ENCODE results near the gene LIPJ. TPM values are rescaled to one million over a fixed set of nuclear protein-coding genes. Genes with fewer than 3 reads are reported as not detected.

LIPJ gene
- total RNA-seq, 1 experiment from 2014 or later, result not detected

DNA sequence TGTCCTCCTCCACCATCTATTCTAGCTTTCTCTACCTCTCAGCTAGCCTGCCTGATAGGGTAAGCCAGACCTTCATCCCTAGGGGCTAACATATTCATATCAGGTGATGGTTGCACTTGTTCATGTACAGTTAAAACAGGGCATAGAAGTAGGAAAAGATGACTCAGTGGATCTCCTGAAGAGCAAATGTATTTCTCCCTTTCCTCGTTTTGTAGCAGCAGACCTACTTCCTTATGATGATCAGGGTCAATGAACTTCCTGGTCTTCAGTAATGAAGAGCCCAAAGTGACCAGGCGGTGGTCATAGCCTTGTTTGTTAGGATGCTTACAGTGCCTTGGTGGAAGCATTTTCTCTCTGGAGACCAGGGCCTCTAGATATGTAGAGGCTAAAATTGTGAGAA is 6.3 kb downstream of the LIPJ start:
- Histone ChIP-seq H4K5ac (ENCODE audit: insufficient read length, low read depth, low read length) (no peak overlapping the region), H3K27ac (ENCODE audit: insufficient read length, low read depth, low read length) (no peak overlapping the region), H3K4me1 (ENCODE audit: insufficient read depth, low read length) (no peaks in the 10 kb centered on the region), H4K20me1 (ENCODE audit: control insufficient read depth, insufficient read depth, insufficient read length) (no peaks in the 10 kb centered on the region), H3K23me2 (ENCODE audit: insufficient read length, low read depth, low read length, poor library complexity, severe bottlenecking) (no peaks in the 10 kb centered on the region), H3K56ac (ENCODE audit: insufficient read length, low read depth, low read length) (no peak overlapping the region), H3T11ph (ENCODE audit: low read length) (no peak overlapping the region), H2BK20ac (ENCODE audit: low read depth, low read length, poor library complexity, severe bottlenecking) (no peak overlapping the region), H2AFZ (ENCODE audit: low read length) (no peak overlapping the region), H3K4ac (ENCODE audit: low read depth, low read length) (no peak overlapping the region), H2AK5ac (ENCODE audit: insufficient read length, low read length) (no peak overlapping the region), H3K23ac (ENCODE audit: insufficient read length, low read depth, low read length) (no peak overlapping the region), H2BK5ac (ENCODE audit: insufficient read length, low read length) (no peak overlapping the region), H3K14ac (ENCODE audit: insufficient read depth, low read length) (no peak overlapping the region), H3K4me2 (ENCODE audit: insufficient read depth, insufficient read length, low read length) (no peak overlapping the region), H3K79me2 (ENCODE audit: insufficient read depth, low read length) (no peaks in the 10 kb centered on the region), H2BK120ac (ENCODE audit: low read depth, low read length, poor library complexity, severe bottlenecking) (no peak overlapping the region), H3K79me1 (ENCODE audit: insufficient read depth, low read depth, low read length, poor library complexity, severe bottlenecking) (no peaks in the 10 kb centered on the region), H3K27me3 (ENCODE audit: insufficient read depth, low read length) (no peaks in the 10 kb centered on the region), H2BK15ac (ENCODE audit: low read depth, low read length) (no peak overlapping the region), H2BK12ac (ENCODE audit: insufficient read length, low read depth, low read length) (no peak overlapping the region), H3K9me3 (ENCODE audit: control insufficient read depth, low read depth, low read length) (no peaks in the 10 kb centered on the region), H4K8ac (replicated peaks; ENCODE audit: insufficient read length, low read depth, low read length) (no peak overlapping the region), H3K18ac (ENCODE audit: insufficient read length, low read depth, low read length) (no peak overlapping the region), H3K9ac (ENCODE audit: extremely low read depth, insufficient read length, low read length) (no peak overlapping the region), H4K91ac (ENCODE audit: insufficient read length, low read depth, low read length) (no peak overlapping the region)
- no peaks in the 10 kb centered on the region for H3K36me3 Mint-ChIP-seq (ENCODE audit: insufficient read depth in 1 of 3, low read depth in 3 of 3)
- H3K9me3 Mint-ChIP-seq, result no peaks in the 10 kb centered on the region
- DNase-seq, result no peak
- TF ChIP-seq, protein P1, sequence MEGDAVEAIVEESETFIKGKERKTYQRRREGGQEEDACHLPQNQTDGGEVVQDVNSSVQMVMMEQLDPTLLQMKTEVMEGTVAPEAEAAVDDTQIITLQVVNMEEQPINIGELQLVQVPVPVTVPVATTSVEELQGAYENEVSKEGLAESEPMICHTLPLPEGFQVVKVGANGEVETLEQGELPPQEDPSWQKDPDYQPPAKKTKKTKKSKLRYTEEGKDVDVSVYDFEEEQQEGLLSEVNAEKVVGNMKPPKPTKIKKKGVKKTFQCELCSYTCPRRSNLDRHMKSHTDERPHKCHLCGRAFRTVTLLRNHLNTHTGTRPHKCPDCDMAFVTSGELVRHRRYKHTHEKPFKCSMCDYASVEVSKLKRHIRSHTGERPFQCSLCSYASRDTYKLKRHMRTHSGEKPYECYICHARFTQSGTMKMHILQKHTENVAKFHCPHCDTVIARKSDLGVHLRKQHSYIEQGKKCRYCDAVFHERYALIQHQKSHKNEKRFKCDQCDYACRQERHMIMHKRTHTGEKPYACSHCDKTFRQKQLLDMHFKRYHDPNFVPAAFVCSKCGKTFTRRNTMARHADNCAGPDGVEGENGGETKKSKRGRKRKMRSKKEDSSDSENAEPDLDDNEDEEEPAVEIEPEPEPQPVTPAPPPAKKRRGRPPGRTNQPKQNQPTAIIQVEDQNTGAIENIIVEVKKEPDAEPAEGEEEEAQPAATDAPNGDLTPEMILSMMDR (conservative IDR thresholded peaks at IDR 0.05), result no peak
- H3K27ac Mint-ChIP-seq, result no peak overlapping the region
- no CpG with 5 or more reads among the region's 2 CpGs for WGBS (ENCODE audit: extremely low coverage, insufficient read length, low lambda C conversion rate)
- H3K4me1 Mint-ChIP-seq, result no peaks in the 10 kb centered on the region
- peaks cover 22% of the 10 kb centered on the region for H3K27me3 Mint-ChIP-seq (ENCODE audit: low read depth)
- no peak overlapping the region for H3K4me3 Mint-ChIP-seq
